K562 (cell line): ENCODE results near the gene FRMD3. TPM values are rescaled to one million over a fixed set of nuclear protein-coding genes. Genes with fewer than 3 reads are reported as not detected.

Experiments used
- ATAC-seq: fragments of 200-7000 bp; cut with Tn5 transposase; 3 replicates; pipeline ENCODE4 v1.9.1; 2020; ENCODE audit warnings: moderate library complexity
- BruUV-seq: library from RNA; stranded (reverse); fragments of 400-500 nt; replicated peaks from 2 replicates; lab custom pipeline; 2021; lab: Mats Ljungman, UMichigan
- CTCF ChIA-PET: fragments of 300-600 bp; formaldehyde crosslinking; extraction: SDS; loops from one replicate; lab custom pipeline; 2021; ENCODE audit warnings: low intra/inter-chr PET ratio; lab: Yijun Ruan, JAX
- POLR2A ChIA-PET: fragments of 300-600, 350-650 bp; sonication (Branson Sonifier 250); formaldehyde crosslinking; extraction: SDS; loops from one replicate; lab custom pipeline; 2021; ENCODE audit warnings: antibody characterized with exemption, inconsistent platforms; lab: Yijun Ruan, JAX
- DNase-seq, 4 experiments: peaks; one replicate each; pipeline versions ENCODE4 v3.0.0 to v3.0.0-alpha.2; 2011 to 2018; ENCODE audit warnings: low spot score in 3 of 4, mixed read lengths in 3 of 4; ENCODE audit errors: extremely low read depth in 1 of 4
- FAIRE-seq: peaks from 2 replicates; lab custom pipeline; 2011; peaks lifted over from hg19 to GRCh38; lab: Jason Lieb, UNC
- H2AFZ ChIP-seq: 2 replicates; pipeline ENCODE4 v1.6.0; 2011; ENCODE audit warnings: low read depth, low read length, control low read depth, inconsistent platforms
- H3K27ac ChIP-seq: fragments of 200-600 bp; 3 replicates; pipeline ENCODE4 v1.8.0; 2011; ENCODE audit warnings: low read depth, mild to moderate bottlenecking, control low read depth, inconsistent platforms, low read length, moderate library complexity, mixed read lengths; ENCODE audit errors: extremely low read depth
- H3K27me3 ChIP-seq, 2 experiments: fragments of 300-600 bp in 1 of 2; 2 replicates in 1 of 2; 3 replicates in 1 of 2; pipeline versions ENCODE4 v1.6.0 to v1.8.0; 2011; ENCODE audit warnings: inconsistent platforms in 2 of 2, low read length in 2 of 2, mild to moderate bottlenecking in 1 of 2, mixed read lengths in 1 of 2, moderate library complexity in 1 of 2; ENCODE audit not compliant: control insufficient read depth in 2 of 2, insufficient read depth in 2 of 2
- H3K36me3 ChIP-seq: fragments of 300-600 bp; 3 replicates; pipeline ENCODE4 v1.8.0; 2011; ENCODE audit warnings: mild to moderate bottlenecking, low read length, inconsistent platforms; ENCODE audit not compliant: control insufficient read depth, insufficient read depth
- H3K4me1 ChIP-seq, 2 experiments: fragments of 200-600 bp in 1 of 2; replicated peaks in 1 of 2; 2 replicates in 1 of 2; 3 replicates in 1 of 2; pipeline versions ENCODE4 v1.5.1 to v1.8.0; 2011; ENCODE audit warnings: inconsistent platforms in 2 of 2, low read length in 2 of 2, mild to moderate bottlenecking in 1 of 2, mixed read lengths in 1 of 2, moderate library complexity in 1 of 2; ENCODE audit not compliant: control insufficient read depth in 2 of 2, insufficient read depth in 2 of 2
- H3K4me2 ChIP-seq: 2 replicates; pipeline ENCODE4 v1.6.1; 2011; ENCODE audit warnings: low read length, control low read depth, inconsistent platforms, mixed read lengths; ENCODE audit not compliant: insufficient read depth
- H3K4me3 ChIP-seq: fragments of 200-600 bp; sonication (generic), shearing (Covaris generic); 2 replicates; pipeline ENCODE4 v1.5.1; 2016; ENCODE audit warnings: control low read depth, inconsistent platforms
- H3K79me2 ChIP-seq: fragments of 200-600 bp; 3 replicates; pipeline ENCODE4 v1.8.0; 2011; ENCODE audit warnings: low read length, inconsistent platforms; ENCODE audit not compliant: control insufficient read depth, insufficient read depth
- H3K9ac ChIP-seq, 2 experiments: 2 replicates each; pipeline versions ENCODE4 v1.6.0 to v1.6.1; 2011; ENCODE audit warnings: low read depth in 2 of 2, low read length in 2 of 2, control low read depth in 1 of 2, inconsistent platforms in 1 of 2, mild to moderate bottlenecking in 1 of 2, mixed read lengths in 1 of 2; ENCODE audit not compliant: insufficient read depth in 1 of 2
- H3K9me1 ChIP-seq: one replicate; pipeline ENCODE4 v1.6.0; 2011; ENCODE audit warnings: inconsistent platforms, mild to moderate bottlenecking, low read length, moderate library complexity; ENCODE audit not compliant: control insufficient read depth, insufficient read depth
- H3K9me3 ChIP-seq: replicated peaks from 2 replicates; pipeline ENCODE4 v1.5.1; 2011; ENCODE audit warnings: low read depth, low read length, inconsistent platforms; ENCODE audit not compliant: control insufficient read depth, insufficient read depth
- H4K20me1 ChIP-seq: replicated peaks from 2 replicates; pipeline ENCODE4 v1.6.1; 2011; ENCODE audit warnings: low read length, inconsistent platforms, mixed read lengths; ENCODE audit not compliant: control insufficient read depth, insufficient read depth
- ATF7 ChIP-seq: fragments of 450-650 bp; IDR thresholded peaks from 2 replicates; pipeline ENCODE4 v1.7.1; 2014; ENCODE audit warnings: mild to moderate bottlenecking, moderate library complexity
- CSDE1 ChIP-seq, 2 experiments: fragments of 450-650 bp; IDR thresholded peaks; 2 replicates each; pipeline ENCODE4 v1.6.1; 2016; ENCODE audit warnings: mild to moderate bottlenecking in 1 of 2
- EGR1 ChIP-seq: fragments of 450-650 bp; conservative IDR thresholded peaks from 2 replicates; pipeline ENCODE4 v1.6.1; 2017; ENCODE audit warnings: mild to moderate bottlenecking
- FUS ChIP-seq: fragments of 200-400 bp; formaldehyde crosslinking; optimal IDR thresholded peaks from 2 replicates; pipeline ENCODE3; 2017; ENCODE audit warnings: low read depth, low read length
- NFE2L1 ChIP-seq: fragments of 450-650 bp; IDR thresholded peaks from 2 replicates; pipeline ENCODE4 v1.6.1; 2016; ENCODE audit warnings: missing genetic modification characterization, low read depth, mild to moderate bottlenecking, missing compliant biosample characterization, moderate library complexity, borderline replicate concordance
- RBM39 ChIP-seq: fragments of 200-400 bp; formaldehyde crosslinking; optimal IDR thresholded peaks from 2 replicates; pipeline ENCODE3; 2018; ENCODE audit warnings: low read depth, low read length
- SUPT5H ChIP-seq: fragments of 450-650 bp; IDR thresholded peaks from 2 replicates; pipeline ENCODE4 v1.6.1; 2016
- TBL1XR1 ChIP-seq, 2 experiments: IDR thresholded peaks; 2 replicates each; pipeline ENCODE4 v1.6.1; 2012; ENCODE audit warnings: improper control_type of control experiment in 2 of 2, low read length in 2 of 2, mild to moderate bottlenecking in 1 of 2
- ZNF143 ChIP-seq: sonication (generic); formaldehyde crosslinking; IDR thresholded peaks from 2 replicates; pipeline ENCODE4 v1.9.0; 2022; ENCODE audit warnings: mild to moderate bottlenecking, missing genetic modification reagents
- ZNF707 ChIP-seq: fragments of 250-450 bp; sonication (Bioruptor Pico); conservative IDR thresholded peaks from 2 replicates; pipeline ENCODE4 v1.8.0; 2022; ENCODE audit warnings: inconsistent platforms, mild to moderate bottlenecking, moderate library complexity
- WGBS: fragments of 100-300 bp; shearing (Covaris generic); methylation state at CpG from one replicate; pipeline ENCODE4 v1.1.6; 2016; ENCODE audit warnings: low coverage, mixed read lengths; ENCODE audit not compliant: insufficient coverage; ENCODE audit errors: missing lambda C conversion rate; 5-methylcytosine and 5-hydroxymethylcytosine counted together
- in situ Hi-C: fragments of 300-500 bp; cut with MboI; formaldehyde crosslinking; loops from 4 replicates; pipeline ENCODE4 v1.15.0; 2018; ENCODE audit warnings: inconsistent platforms, mixed read lengths
- intact Hi-C: fragments of 100-400 bp; cut with micrococcal nuclease; formaldehyde crosslinking; loops from 2 replicates; pipeline ENCODE4 v1.14.2; 2022
- polyA plus RNA-seq, 8 experiments: library from polyadenylated mRNA; depleted of rRNA in 4 of 8; stranded (reverse) in 5 of 8; unstranded in 3 of 8; fragments of >200 nt; fragmentation: Nextera tagmentation in 2 of 8; fragmentation: Illumina TruSeq in 1 of 8; extraction: Ambion mirVana in 2 of 8; extraction: Trizol in 1 of 8; gene quantifications; 2 replicates each; pipeline versions ENCODE4 v1.2.1 to v1.2.3, GENCODE V29; 2011 to 2014; ENCODE audit warnings: inconsistent platforms in 1 of 8, missing spikeins in 1 of 8
- total RNA-seq, 7 experiments: library from RNA; depleted of rRNA in 6 of 7; stranded (reverse); fragments of >200 nt in 6 of 7; fragmentation: Illumina TruSeq in 2 of 7; extraction: Trizol in 2 of 7; gene quantifications; 2 replicates each; pipeline versions ENCODE4 v1.2.1 to v1.2.3, GENCODE V29; 2011 to 2021; ENCODE audit warnings: low replicate concordance in 1 of 7
- TF ChIP-seq, protein P1 (sequence below): fragments of 450-650 bp; conservative IDR thresholded peaks from 2 replicates; pipeline ENCODE4 v1.6.1; 2016; ENCODE audit warnings: missing genetic modification characterization, low read depth, mild to moderate bottlenecking, control low read depth, missing compliant biosample characterization
- TF ChIP-seq, protein P2 (sequence below): fragments of 250-450 bp; sonication (Bioruptor Pico); IDR thresholded peaks from 2 replicates; pipeline ENCODE4 v1.4.0; 2020; ENCODE audit warnings: mild to moderate bottlenecking

FRMD3 gene
- total and polyA plus RNA-seq, 9 of the 15 experiments (the other 6 are each of a cell fraction or from before 2014, with no cell fraction given), result 0.09 to 0.51 (median 0.21) TPM

GRCh38 chr9:83574482-83574881 is 36.3 kb upstream of the FRMD3 start (continued):
- no peak for TF ChIP-seq TBL1XR1 (IDR thresholded peaks at IDR 0.05; ENCODE audit: low read length in 2 of 2)
- no peak for TF ChIP-seq NFE2L1 (tag)
- TF ChIP-seq, all 486 proteins: peak for 0

DNA sequence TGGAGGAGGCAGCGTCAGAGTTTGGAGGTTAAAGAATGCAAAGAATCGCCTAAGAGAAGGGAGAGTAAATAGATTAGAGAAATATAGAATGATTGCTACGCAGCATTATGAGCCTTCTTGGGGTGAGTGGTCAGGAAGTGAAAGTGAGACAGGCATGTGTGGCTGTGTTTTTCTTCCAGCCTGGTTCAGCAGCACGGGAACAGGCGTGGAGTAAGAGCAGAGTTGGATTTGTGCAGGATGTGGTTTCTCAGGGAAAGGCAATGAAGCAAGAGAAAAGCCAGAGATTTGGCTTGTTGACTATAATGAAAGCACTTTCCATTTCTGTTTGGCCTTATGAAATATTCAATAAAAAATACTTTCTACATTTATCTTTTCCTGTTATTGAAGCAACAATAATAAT is 34.3 kb upstream of the FRMD3 start:
- no peak overlapping the region for H3K4me3 ChIP-seq
- H3K79me2 ChIP-seq, result no peaks in the 10 kb centered on the region
- in situ Hi-C loops, result no loop called here
- H3K4me2 ChIP-seq, result no peak overlapping the region
- FAIRE-seq (no peak), DNase-seq (no peak), ATAC-seq (no peak)
- H3K9ac ChIP-seq, result no peak overlapping the region
- no peaks in the 10 kb centered on the region for H3K4me1 ChIP-seq
- no peak overlapping the region for H2AFZ ChIP-seq
- H3K36me3 ChIP-seq, result no peaks in the 10 kb centered on the region
- no peak overlapping the region for H3K27ac ChIP-seq
- no TSS peak for BruUV-seq
- intact Hi-C loops, result no loop called here
- POLR2A ChIA-PET, result no interaction called here
- TF ChIP-seq ZNF707 (CRISPR knock-in tag) (no peak), SUPT5H (no peak), FUS (no peak), ZNF143 (CRISPR knock-in tag) (no peak), ATF7 (no peak), EGR1 (no peak), RBM39 (no peak), CSDE1 (IDR thresholded peaks at IDR 0.05) (no peak), TBL1XR1 (IDR thresholded peaks at IDR 0.05; ENCODE audit: low read length in 2 of 2) (no peak)
- TF ChIP-seq, protein P1, sequence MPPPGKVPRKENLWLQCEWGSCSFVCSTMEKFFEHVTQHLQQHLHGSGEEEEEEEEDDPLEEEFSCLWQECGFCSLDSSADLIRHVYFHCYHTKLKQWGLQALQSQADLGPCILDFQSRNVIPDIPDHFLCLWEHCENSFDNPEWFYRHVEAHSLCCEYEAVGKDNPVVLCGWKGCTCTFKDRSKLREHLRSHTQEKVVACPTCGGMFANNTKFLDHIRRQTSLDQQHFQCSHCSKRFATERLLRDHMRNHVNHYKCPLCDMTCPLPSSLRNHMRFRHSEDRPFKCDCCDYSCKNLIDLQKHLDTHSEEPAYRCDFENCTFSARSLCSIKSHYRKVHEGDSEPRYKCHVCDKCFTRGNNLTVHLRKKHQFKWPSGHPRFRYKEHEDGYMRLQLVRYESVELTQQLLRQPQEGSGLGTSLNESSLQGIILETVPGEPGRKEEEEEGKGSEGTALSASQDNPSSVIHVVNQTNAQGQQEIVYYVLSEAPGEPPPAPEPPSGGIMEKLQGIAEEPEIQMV (tag), result no peak
- TF ChIP-seq, protein P2, sequence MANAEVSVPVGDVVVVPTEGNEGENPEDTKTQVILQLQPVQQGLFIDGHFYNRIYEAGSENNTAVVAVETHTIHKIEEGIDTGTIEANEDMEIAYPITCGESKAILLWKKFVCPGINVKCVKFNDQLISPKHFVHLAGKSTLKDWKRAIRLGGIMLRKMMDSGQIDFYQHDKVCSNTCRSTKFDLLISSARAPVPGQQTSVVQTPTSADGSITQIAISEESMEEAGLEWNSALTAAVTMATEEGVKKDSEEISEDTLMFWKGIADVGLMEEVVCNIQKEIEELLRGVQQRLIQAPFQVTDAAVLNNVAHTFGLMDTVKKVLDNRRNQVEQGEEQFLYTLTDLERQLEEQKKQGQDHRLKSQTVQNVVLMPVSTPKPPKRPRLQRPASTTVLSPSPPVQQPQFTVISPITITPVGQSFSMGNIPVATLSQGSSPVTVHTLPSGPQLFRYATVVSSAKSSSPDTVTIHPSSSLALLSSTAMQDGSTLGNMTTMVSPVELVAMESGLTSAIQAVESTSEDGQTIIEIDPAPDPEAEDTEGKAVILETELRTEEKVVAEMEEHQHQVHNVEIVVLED (CRISPR knock-in tag), result no peak
- no peaks in the 10 kb centered on the region for H3K9me3 ChIP-seq
- H3K9me1 ChIP-seq, result no peaks in the 10 kb centered on the region
- no peaks in the 10 kb centered on the region for H4K20me1 ChIP-seq
- WGBS, result 6% methylated on average over 5 of the region's 5 CpGs
- CTCF ChIA-PET, result no interaction called here
- H3K27me3 ChIP-seq, result no peaks in the 10 kb centered on the region
